Stomach (tissue), 4 donors: ENCODE data around the gene CEMIP.

ENCODE experiments used
- CTCF ChIP-seq, 7 experiments: fragments of 450-650 bp in 4 of 7; fragments of 200-600 bp in 3 of 7; sonication (generic) in 3 of 7; IDR thresholded peaks; one replicate each; pipeline ENCODE4 v1.5.1; 2016 to 2019; ENCODE audit warnings: antibody characterized with exemption in 7 of 7, control low read depth in 2 of 7, mild to moderate bottlenecking in 1 of 7
- EP300 ChIP-seq: sonication (generic); formaldehyde crosslinking; IDR thresholded peaks from one replicate; pipeline ENCODE4 v1.6.1; 2017; ENCODE audit warnings: antibody characterized with exemption
- POLR2A ChIP-seq, 4 donors: fragments of 450-650 bp; IDR thresholded peaks; one replicate each; pipeline ENCODE4 v1.6.1; 2016; ENCODE audit warnings: antibody characterized with exemption in 4 of 4, control low read depth in 2 of 4, mild to moderate bottlenecking in 1 of 4, moderate library complexity in 1 of 4

DNA sequence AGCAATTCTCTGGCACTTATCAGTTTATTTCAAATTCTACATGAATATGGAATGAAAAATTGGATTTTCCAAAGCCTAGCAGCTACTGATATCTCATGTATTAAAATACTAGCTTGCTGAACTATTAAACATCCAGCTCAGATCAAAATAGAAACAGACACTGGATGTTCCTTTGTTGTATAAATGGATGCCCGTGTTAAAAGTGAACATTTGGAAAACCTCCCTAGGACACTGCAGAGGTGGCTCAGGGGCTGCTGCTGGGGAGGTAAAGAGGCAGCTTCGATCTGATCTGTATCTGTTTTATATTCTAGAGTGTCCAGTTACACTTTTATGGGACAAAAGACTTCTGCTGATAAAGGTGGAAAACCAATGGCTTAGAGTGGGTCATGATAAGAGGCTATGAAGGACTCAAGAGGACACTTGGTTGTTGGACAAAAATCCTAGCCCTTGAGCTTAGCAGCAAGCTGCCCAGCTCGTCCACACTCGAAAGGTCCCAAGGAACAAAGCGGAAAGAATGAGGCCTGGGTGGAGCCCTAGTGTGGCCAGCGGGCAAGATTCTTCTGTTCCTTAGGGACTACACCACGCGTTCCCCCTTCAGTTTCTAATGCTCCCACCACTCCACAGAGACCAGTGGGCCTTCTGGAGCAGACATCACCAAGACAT, 200.5 kb downstream of the CEMIP start:
- TF ChIP-seq POLR2A (IDR thresholded peaks at IDR 0.05) (no peak), EP300 (no peak), CTCF (IDR thresholded peaks at IDR 0.05) (no peak)
